K562 (cell line): Measurements from ENCODE around the gene FCRL6. TPM values are rescaled to one million over a fixed set of nuclear protein-coding genes. Genes with fewer than 3 reads are reported as not detected.
A peak's percentile ranks its signal among the peaks of the same experiment; 100 is the strongest.

Experiments
- CSDE1 ChIP-seq, 2 experiments: fragments of 450-650 bp; IDR thresholded peaks; 2 replicates each; pipeline ENCODE4 v1.6.1; 2016; ENCODE audit warnings: mild to moderate bottlenecking in 1 of 2
- DIDO1 ChIP-seq: fragments of 450-650 bp; IDR thresholded peaks from 2 replicates; pipeline ENCODE4 v1.6.1; 2016; ENCODE audit warnings: low read depth, missing biosample characterization, missing genetic modification characterization
- DNMT1 ChIP-seq: fragments of 450-650 bp; IDR thresholded peaks from 2 replicates; pipeline ENCODE4 v1.6.1; 2016; ENCODE audit warnings: antibody characterized with exemption, mild to moderate bottlenecking
- ELF2 ChIP-seq: fragments of 250-450 bp; sonication (Bioruptor Pico); IDR thresholded peaks from 2 replicates; pipeline ENCODE4 v1.5.0; 2021; ENCODE audit warnings: mild to moderate bottlenecking
- ERF ChIP-seq: fragments of 450-650 bp; formaldehyde crosslinking; IDR thresholded peaks from 2 replicates; pipeline ENCODE4 v1.4.0; 2020; ENCODE audit warnings: mild to moderate bottlenecking, mixed read lengths
- HMG20B ChIP-seq: fragments of 250-450 bp; sonication (Bioruptor Pico); IDR thresholded peaks from 2 replicates; pipeline ENCODE4 v1.5.0; 2021; ENCODE audit warnings: mild to moderate bottlenecking
- KAT7 ChIP-seq: sonication (generic); formaldehyde crosslinking; IDR thresholded peaks from 2 replicates; pipeline ENCODE4 v1.8.0; 2022; ENCODE audit warnings: missing genetic modification reagents, mild to moderate bottlenecking, borderline replicate concordance
- MCM3 ChIP-seq: fragments of 450-650 bp; IDR thresholded peaks from 2 replicates; pipeline ENCODE4 v1.6.1; 2016
- MECOM ChIP-seq: fragments of 250-450 bp; sonication (Bioruptor Pico); IDR thresholded peaks from 2 replicates; pipeline ENCODE4 v1.8.0; 2022; ENCODE audit warnings: inconsistent platforms
- MTA1 ChIP-seq: fragments of 450-650 bp; IDR thresholded peaks from 2 replicates; pipeline ENCODE4 v1.6.1; 2017; ENCODE audit warnings: borderline replicate concordance
- RBM39 ChIP-seq: fragments of 200-400 bp; formaldehyde crosslinking; optimal IDR thresholded peaks from 2 replicates; pipeline ENCODE3; 2018; ENCODE audit warnings: low read depth, low read length
- SP1 ChIP-seq: sonication (generic); formaldehyde crosslinking; IDR thresholded peaks from 2 replicates; pipeline ENCODE4 v1.8.1; 2022; ENCODE audit warnings: mild to moderate bottlenecking, missing genetic modification reagents
- THRAP3 ChIP-seq: fragments of 450-650 bp; IDR thresholded peaks from 2 replicates; pipeline ENCODE4 v1.6.1; 2016; ENCODE audit warnings: mild to moderate bottlenecking, inconsistent platforms, borderline replicate concordance
- ZFP36 ChIP-seq: fragments of 150-350 bp; IDR thresholded peaks from 2 replicates; pipeline ENCODE4 v1.6.1; 2018; ENCODE audit warnings: low read length, low read depth; ENCODE audit not compliant: partially characterized antibody
- ZNF274 ChIP-seq: IDR thresholded peaks from 2 replicates; pipeline ENCODE4 v1.6.1; 2011; ENCODE audit warnings: low read depth, mild to moderate bottlenecking, low read length, moderate library complexity, borderline replicate concordance
- polyA plus RNA-seq, 8 experiments: library from polyadenylated mRNA; depleted of rRNA in 4 of 8; stranded (reverse) in 5 of 8; unstranded in 3 of 8; fragments of >200 nt; fragmentation: Nextera tagmentation in 2 of 8; fragmentation: Illumina TruSeq in 1 of 8; extraction: Ambion mirVana in 2 of 8; extraction: Trizol in 1 of 8; gene quantifications; 2 replicates each; pipeline versions ENCODE4 v1.2.1 to v1.2.3, GENCODE V29; 2011 to 2014; ENCODE audit warnings: inconsistent platforms in 1 of 8, missing spikeins in 1 of 8
- total RNA-seq, 7 experiments: library from RNA; depleted of rRNA in 6 of 7; stranded (reverse); fragments of >200 nt in 6 of 7; fragmentation: Illumina TruSeq in 2 of 7; extraction: Trizol in 2 of 7; gene quantifications; 2 replicates each; pipeline versions ENCODE4 v1.2.1 to v1.2.3, GENCODE V29; 2011 to 2021; ENCODE audit warnings: low replicate concordance in 1 of 7
- TF ChIP-seq, protein P1 (sequence below): fragments of 250-450 bp; sonication (Bioruptor Pico); IDR thresholded peaks from 2 replicates; pipeline ENCODE4 v1.4.0; 2020; ENCODE audit warnings: mild to moderate bottlenecking, moderate library complexity
- TF ChIP-seq, protein P2 (sequence below), 2 experiments: fragments of 450-650 bp in 1 of 2; sonication (generic) in 1 of 2; formaldehyde crosslinking in 1 of 2; IDR thresholded peaks in 1 of 2; conservative IDR thresholded peaks in 1 of 2; 2 replicates each; pipeline versions ENCODE4 v1.6.1 to v1.8.1; 2016 to 2023; ENCODE audit warnings: mild to moderate bottlenecking in 2 of 2, moderate library complexity in 2 of 2, inconsistent platforms in 1 of 2, missing genetic modification reagents in 1 of 2
- TF ChIP-seq, protein P3 (sequence below): sonication (generic); formaldehyde crosslinking; IDR thresholded peaks from 2 replicates; pipeline ENCODE4 v1.8.1; 2022; ENCODE audit warnings: missing genetic modification reagents

FCRL6 gene
- total and polyA plus RNA-seq, 9 of the 15 experiments (the other 6 are each of a cell fraction or from before 2014, with no cell fraction given) = not detected

DNA sequence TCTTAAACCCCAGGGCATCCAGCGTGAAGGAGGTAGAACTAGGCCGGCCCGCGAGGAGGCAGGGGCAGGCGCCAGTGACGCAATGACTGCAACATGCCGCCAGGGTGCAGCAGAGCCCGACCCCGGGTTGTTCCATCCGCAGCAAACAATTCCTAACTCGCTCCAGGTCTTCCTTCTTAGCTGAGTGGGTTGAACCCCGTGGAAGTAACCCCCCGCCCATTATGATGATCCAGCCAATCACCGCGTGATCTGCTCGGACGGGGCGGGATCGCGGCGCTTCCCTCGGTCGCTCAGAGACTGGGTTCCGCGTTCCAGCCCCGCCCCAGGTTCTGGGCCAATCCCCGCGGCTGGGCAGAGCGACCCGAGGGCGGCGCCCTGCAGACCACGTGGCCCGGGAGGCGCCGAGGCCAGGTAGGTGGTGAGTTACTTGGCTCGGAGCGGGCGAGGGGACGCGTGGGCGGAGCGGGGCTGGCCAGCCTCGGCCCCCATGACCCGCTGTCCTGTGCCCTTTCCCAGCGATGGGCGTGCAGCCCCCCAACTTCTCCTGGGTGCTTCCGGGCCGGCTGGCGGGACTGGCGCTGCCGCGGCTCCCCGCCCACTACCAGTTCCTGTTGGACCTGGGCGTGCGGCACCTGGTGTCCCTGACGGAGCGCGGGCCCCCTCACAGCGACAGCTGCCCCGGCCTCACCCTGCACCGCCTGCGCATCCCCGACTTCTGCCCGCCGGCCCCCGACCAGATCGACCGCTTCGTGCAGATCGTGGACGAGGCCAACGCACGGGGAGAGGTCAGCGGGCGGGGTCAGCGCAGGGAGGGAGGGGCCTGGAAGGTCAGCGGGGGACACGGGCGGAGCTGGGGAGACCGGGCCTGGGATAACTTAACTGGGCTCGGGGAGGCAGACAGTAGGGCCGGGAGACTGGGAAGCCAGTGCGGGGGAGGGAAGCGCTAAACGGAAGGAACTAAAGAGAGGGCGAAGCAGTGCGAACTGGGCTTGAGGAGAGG, 21.3 kb upstream of the FCRL6 start, which contains the start of gene DUSP23 (continued):
- TF ChIP-seq, protein P1, sequence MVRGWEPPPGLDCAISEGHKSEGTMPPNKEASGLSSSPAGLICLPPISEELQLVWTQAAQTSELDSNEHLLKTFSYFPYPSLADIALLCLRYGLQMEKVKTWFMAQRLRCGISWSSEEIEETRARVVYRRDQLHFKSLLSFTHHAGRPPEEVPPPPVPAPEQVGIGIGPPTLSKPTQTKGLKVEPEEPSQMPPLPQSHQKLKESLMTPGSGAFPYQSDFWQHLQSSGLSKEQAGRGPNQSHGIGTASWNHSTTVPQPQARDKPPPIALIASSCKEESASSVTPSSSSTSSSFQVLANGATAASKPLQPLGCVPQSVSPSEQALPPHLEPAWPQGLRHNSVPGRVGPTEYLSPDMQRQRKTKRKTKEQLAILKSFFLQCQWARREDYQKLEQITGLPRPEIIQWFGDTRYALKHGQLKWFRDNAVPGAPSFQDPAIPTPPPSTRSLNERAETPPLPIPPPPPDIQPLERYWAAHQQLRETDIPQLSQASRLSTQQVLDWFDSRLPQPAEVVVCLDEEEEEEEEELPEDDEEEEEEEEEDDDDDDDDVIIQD (CRISPR knock-in tag) = no peak
- TF ChIP-seq MCM3 (no peak), ERF (CRISPR knock-in tag) (peak; percentile 92), THRAP3 (no peak), SP1 (CRISPR knock-in tag) (peak; percentile 97), MTA1 (no peak), MECOM (no peak), ZFP36 (no peak), CSDE1 (IDR thresholded peaks at IDR 0.05) (no peak), ELF2 (CRISPR knock-in tag) (peak; percentile 83), ZNF274 (no peak), DNMT1 (no peak), KAT7 (CRISPR knock-in tag) (no peak), HMG20B (no peak), DIDO1 (tag) (no peak), RBM39 (no peak)
- TF ChIP-seq, protein P2, sequence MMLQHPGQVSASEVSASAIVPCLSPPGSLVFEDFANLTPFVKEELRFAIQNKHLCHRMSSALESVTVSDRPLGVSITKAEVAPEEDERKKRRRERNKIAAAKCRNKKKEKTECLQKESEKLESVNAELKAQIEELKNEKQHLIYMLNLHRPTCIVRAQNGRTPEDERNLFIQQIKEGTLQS (IDR thresholded peaks at IDR 0.05) = peak; percentile 91
- TF ChIP-seq, protein P2 (CRISPR knock-in tag; conservative IDR thresholded peaks at IDR 0.05) = no peak; the same call in 1 of the 2 replicates
- TF ChIP-seq, protein P3, sequence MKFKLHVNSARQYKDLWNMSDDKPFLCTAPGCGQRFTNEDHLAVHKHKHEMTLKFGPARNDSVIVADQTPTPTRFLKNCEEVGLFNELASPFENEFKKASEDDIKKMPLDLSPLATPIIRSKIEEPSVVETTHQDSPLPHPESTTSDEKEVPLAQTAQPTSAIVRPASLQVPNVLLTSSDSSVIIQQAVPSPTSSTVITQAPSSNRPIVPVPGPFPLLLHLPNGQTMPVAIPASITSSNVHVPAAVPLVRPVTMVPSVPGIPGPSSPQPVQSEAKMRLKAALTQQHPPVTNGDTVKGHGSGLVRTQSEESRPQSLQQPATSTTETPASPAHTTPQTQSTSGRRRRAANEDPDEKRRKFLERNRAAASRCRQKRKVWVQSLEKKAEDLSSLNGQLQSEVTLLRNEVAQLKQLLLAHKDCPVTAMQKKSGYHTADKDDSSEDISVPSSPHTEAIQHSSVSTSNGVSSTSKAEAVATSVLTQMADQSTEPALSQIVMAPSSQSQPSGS (CRISPR knock-in tag) = no peak
